Measurements from ENCODE around the gene ALG12.

ALG12 gene

GRCh38 chr22:49946612-49947295, 28.5 kb upstream of the ALG12 start:
- DNase-seq (ENCODE audit: low read depth in 3 of 3), result no peak

DNA sequence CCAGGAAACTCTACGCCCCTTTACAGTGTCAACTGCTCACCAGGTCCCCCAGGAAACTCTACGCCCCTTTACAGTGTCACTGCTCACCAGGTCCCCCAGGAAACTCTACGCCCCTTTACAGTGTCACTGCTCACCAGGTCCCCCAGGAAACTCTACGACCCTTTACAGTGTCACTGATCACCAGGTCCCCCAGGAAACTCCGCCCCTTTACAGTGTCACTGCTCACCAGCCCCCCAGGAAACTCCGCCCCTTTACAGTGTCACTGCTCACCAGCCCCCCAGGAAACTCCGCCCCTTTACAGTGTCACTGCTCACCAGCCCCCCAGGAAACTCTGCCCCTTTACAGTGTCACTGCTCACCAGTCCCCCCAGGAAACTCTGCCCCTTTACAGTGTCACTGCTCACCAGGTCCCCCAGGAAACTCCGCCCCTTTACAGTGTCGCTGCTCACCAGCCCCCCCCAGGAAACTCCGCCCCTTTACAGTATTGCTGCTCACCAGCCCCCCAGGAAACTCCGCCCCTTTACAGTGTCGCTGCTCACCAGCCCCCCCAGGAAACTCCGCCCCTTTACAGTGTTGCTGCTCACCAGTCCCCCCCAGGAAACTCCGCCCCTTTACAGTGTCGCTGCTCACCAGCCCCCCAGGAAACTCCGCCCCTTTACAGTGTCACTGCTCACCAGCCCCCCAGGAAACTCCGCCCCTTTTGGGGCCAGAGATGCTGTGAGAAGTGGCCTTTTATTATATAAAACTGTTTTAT, 27.0 kb upstream of the ALG12 start:
- peak in 1 of 3 experiments; percentile 52 for DNase-seq (ENCODE audit: low read depth in 3 of 3)

DNA sequence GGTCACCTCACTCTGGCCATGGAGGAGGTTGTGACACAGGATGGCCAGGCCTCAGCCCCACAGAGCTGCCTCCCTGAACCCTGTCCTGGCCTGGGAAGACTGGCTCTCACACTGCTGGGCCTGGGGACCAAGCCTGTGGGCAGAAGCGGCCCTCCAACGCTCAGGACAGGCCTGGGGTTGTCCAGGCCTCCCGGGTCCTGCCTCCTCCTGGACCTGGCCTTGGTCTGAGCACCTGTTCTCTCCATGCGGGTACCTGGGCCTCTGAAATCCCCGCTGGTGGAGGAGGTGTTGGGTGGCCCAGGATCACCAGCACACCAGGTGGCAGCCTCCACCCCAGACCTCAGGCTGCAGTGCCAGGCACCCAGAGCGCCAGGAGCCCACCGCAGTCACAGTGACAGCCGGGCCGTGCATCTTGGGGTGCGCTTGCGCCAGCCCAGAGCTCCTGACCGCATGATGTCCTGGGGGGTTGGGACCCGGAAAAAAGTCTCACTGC, 26.2 kb upstream of the ALG12 start:
- DNase-seq (ENCODE audit: low read depth in 3 of 3), result no peak

DNA sequence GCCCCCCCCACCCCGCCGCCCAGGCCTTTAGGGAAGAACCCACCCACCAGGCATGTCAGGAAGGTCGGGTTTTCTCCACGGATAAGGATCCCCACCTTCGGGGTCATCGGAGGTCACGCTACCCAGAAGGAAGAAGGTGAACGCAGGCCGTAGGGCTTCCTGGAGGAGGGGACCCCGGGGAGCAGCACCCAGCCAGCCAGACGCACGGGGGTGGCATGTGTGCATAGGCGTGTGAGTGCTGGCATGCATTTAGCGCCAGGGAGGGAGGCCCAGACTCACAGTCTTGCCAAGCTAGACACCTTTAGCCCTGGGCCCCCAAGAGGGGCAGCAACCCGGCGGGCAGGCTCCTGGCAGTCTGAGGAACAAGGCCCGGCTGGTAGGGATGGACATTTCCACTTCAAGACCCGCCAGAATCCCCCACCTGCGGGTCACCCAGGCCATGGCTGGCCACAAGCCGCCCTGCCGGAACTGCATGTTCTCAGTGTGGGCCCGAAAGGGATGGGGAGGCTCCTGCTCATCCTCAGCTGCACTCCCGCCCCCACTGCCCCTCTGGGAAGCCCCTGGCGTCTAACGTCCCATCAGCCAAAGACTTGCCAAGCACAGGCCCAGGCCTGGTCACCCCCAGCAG, 25.6 kb upstream of the ALG12 start:
- no peak for DNase-seq (ENCODE audit: low read depth in 3 of 3)

DNA sequence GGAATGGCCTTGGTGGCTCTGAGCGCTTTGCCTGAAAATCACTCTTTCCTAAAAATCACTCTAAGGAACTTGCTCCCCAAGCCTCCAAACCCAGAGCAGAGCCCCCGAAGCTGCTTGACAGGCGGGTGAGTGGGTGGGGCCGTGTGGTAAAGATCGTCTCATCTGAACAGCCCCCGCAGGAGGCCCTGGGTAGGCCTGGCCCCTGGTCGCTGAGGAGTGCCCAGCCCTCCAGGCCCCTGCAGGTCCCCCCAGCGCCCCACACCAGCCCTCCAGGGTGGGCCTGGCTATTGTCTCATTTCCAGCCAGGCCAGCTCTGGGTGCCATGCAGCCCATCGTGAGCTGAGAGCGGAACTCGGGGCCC, 25.1 kb upstream of the ALG12 start:
- DNase-seq (ENCODE audit: low read depth in 3 of 3), result no peak

- no peak for DNase-seq (ENCODE audit: low read depth in 3 of 3)
Measured at GRCh38 chr22:49942565-49943404, 24.5 kb upstream of the ALG12 start.

GRCh38 chr22:49941507-49942316, 23.5 kb upstream of the ALG12 start:
- no peak for DNase-seq (ENCODE audit: low read depth in 3 of 3)

- no peak for DNase-seq (ENCODE audit: low read depth in 3 of 3)
Measured at GRCh38 chr22:49938565-49939136, 20.4 kb upstream of the ALG12 start.

DNA sequence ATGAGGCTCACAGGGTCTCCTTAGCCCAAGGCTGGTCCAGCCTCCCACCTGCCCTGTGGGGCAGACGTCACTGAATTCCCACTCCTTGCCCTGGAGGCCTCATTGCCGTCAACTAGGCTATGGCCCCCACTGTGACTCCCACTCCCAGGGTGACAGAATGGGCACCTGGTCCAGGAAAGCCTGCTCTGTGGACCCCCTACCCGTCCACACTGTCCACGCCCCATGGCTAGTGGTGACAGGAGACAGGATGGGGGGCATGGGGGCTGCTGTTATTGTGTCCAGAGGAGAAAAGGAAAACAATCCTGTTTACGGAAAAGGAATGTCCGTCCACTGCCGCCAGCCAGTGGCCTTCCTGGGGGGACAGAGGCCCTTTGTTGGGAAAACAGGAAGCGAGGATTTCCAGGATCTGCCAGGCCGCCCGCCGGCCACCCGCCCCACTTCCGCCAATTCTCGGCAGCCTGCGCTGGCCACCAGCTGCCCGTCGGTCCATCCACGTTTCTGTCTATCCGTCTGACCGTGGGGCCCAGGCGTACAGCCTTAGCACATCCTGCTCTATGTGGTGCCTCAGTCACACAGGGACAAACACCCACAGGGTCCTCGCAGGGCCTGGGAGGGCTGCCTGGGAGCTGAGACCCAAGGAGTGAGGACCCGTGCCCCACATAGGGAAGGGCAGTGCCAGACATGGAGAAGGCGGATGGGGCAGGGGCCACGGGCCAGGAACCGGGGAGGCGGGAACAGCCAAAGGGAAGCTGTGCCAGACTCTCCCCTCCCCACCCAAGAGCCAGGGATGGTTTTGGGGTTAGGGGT, 19.7 kb upstream of the ALG12 start:
- no peak for DNase-seq (ENCODE audit: low read depth in 3 of 3)

GRCh38 chr22:49936973-49937757, 18.9 kb upstream of the ALG12 start:
- no peak for DNase-seq (ENCODE audit: low read depth in 3 of 3)

DNA sequence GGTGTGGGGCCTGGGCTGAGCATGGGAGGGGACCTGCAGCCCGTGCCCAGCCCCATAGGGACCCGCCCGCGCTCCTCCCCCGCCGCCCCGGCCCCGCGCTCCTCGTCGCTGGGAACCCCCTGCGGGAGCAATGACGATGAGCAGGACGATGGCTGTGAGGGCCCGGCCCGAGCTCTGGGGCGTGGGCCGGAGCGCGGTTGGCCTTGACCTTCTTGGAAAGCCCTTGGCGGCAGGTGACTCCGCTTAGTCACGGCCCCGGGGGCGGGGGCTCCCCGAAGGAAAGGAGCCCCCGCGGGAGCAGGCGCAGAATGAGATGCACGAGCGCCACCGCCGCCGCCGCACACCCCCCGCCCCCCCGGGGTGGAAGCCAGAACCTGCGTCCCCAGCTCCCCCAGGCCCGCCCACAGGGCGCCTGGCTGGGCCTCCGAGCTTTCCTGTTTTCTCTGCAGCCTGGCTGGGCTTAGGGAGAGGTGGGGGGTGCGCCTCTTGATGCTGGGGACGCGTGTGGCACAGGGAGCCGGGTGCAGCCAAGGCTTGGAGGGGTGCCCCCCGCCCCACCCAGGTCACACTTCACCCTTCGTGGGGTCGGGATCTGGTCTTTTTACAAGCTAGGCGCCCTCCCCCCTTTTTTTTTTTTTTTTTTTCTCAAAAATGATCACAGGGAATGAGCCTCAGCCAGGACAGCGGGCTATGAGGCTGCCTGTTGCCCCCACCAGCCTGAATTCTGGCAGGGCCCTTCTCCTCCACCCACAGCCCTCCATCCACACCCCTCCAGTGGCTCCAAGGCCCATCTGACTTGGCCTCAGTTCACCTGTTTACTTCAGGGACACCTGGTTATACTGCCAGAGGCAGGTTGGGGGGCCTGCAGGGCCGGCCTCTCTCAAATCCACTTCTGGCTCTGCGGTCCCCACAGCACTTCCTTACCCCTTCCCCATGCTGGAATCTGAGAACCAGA, 18.1 kb upstream of the ALG12 start:
- peak; percentile 84 to 99 (median 89) for DNase-seq (ENCODE audit: low read depth in 3 of 3)

- DNase-seq (ENCODE audit: low read depth in 3 of 3), result no peak
Measured at GRCh38 chr22:49935561-49935960, 17.3 kb upstream of the ALG12 start.

DNA sequence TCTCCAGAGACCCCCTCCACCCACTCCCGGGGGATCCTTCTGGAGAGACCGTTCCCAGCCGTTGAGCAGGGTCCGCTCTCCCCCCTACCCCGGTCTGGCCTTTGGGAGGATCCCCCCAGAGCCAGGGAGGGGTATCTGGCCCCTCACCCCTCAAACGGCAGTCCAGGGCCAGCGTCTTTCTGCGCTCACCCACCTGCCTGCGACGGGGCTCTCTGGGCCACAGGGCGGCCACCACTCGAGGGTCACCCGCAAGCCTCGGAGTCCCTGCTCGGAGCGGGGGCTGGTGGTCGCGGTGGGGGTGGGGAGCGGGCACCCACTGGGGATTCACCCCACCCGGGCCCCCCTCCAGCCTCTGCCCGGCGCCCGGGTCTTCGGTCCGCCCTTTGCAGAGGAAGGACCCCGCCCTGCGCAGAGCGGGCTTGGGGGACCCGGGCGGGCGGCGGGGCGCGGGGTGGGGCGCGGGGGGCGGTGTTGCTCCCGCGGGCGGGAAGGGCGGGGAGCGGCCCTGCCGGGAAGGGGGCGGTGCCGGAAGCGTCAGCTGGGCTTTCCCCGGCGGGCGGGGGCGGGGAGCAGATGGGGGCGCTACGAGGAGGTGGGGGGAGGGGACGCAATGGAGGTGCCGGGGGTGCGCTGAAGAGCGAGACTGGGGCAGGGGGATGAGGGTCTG, 16.8 kb upstream of the ALG12 start:
- peak; percentile 68 to 92 (median 78) for DNase-seq (ENCODE audit: low read depth in 3 of 3)

GRCh38 chr22:49934160-49934890, 16.1 kb upstream of the ALG12 start:
- no peak for DNase-seq (ENCODE audit: low read depth in 3 of 3)

DNA sequence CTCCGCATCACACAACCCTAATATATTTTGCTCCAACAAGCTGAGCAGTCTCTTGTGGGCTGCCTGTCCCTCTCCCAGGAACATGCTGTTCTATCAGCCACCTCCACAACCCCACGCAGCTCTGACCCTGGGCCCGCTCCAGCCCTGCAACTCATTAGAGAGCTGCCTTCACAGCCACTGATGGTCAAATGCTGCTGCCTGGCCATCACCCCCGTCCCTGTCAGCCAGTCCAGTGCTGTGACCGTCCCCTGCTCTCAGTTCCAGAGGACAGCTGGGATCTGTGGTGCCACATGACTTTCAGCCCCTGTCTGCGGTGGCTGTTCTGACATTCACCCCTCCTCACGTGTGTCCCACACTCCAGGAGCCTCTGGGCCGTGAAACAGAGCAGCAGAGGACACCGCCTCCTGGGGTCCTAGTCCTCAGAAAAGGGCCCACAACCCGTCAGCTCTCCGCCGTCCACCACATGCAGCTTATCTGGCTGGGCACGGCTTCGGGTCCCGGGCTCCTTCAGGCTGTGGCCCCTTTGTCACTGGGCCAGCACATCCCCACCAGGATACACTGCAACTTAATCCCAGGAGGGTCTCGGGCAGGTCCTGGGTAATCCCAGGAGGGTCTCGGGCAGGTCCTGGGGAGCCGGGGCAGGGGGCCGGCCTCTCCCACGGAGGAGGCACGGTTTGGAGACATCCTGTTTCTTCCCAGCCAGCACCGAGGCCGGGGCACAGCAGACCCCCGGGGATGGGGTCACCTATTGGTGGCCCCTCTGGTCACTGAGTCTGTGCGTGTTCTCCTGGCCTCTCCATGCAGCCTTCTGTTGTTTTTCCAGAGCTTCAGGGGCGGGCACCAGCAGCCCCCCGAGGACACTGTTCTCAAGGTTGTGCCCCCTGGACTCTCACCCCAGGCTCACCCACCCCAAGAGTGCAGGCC, 15.3 kb upstream of the ALG12 start:
- DNase-seq (ENCODE audit: low read depth in 3 of 3), result no peak
